SK-N-MC (cell line): ENCODE results near the gene DMBT1.

Experiments
- EZH2 ChIP-seq: fragments of 200-600 bp; sonication (generic); IDR thresholded peaks from one replicate; pipeline ENCODE4 v1.6.1; 2017; ENCODE audit warnings: antibody characterized with exemption
- FOXP2 ChIP-seq: optimal IDR thresholded peaks from 2 replicates; pipeline ENCODE3; 2011; ENCODE audit warnings: mild to moderate bottlenecking, moderate library complexity; ENCODE audit not compliant: insufficient read depth; ENCODE audit errors: extremely low read length, control extremely low read depth
- POLR2AphosphoS5 ChIP-seq: IDR thresholded peaks from 2 replicates; pipeline ENCODE4 v1.6.1; 2012; ENCODE audit warnings: mild to moderate bottlenecking, low read depth, low read length, borderline replicate concordance

GRCh38 chr10:122561792-122562191, 1.2 kb downstream of the DMBT1 start:
- TF ChIP-seq POLR2AphosphoS5 (no peak), EZH2 (no peak), FOXP2 (no peak)
